Endodermal cell (in vitro differentiated cells): ENCODE results near the gene VAC14. TPM values are rescaled to one million over a fixed set of nuclear protein-coding genes. Genes with fewer than 3 reads are reported as not detected.
A peak's percentile ranks its signal among the peaks of the same experiment; 100 is the strongest.

Experiments used
- DNase-seq: peaks from one replicate; pipeline ENCODE4 v3.0.0-alpha.2; 2017
- H3K27ac ChIP-seq: 2 replicates; pipeline ENCODE4 v1.5.1; 2013; ENCODE audit warnings: mild to moderate bottlenecking, low read depth, low read length, moderate library complexity
- H3K27me3 ChIP-seq: 2 replicates; pipeline ENCODE4 v1.6.1; 2013; ENCODE audit warnings: mild to moderate bottlenecking, low read length, moderate library complexity; ENCODE audit not compliant: insufficient read depth, control insufficient read depth, poor library complexity, severe bottlenecking
- H3K36me3 ChIP-seq: 2 replicates; pipeline ENCODE4 v1.7.0; 2013; ENCODE audit warnings: mild to moderate bottlenecking, low read length, moderate library complexity; ENCODE audit not compliant: control insufficient read depth, insufficient read depth
- H3K4me1 ChIP-seq: one replicate; pipeline ENCODE4 v1.7.0; 2013; ENCODE audit warnings: low read length; ENCODE audit not compliant: control insufficient read depth, insufficient read depth
- H3K4me3 ChIP-seq: 2 replicates; pipeline ENCODE4 v1.5.1; 2013; ENCODE audit warnings: mild to moderate bottlenecking, low read length, moderate library complexity
- H3K9ac ChIP-seq: 2 replicates; pipeline ENCODE4 v1.6.1; 2013; ENCODE audit warnings: mild to moderate bottlenecking, low read length, moderate library complexity; ENCODE audit not compliant: poor library complexity, severe bottlenecking; ENCODE audit errors: extremely low read depth
- H3K9me3 ChIP-seq: 2 replicates; pipeline ENCODE4 v1.6.1; 2013; ENCODE audit warnings: mild to moderate bottlenecking, low read length, moderate library complexity; ENCODE audit not compliant: control insufficient read depth
- H3K27ac Mint-ChIP-seq: 2 replicates; pipeline ENCODE4 v1.8.0; 2020; ENCODE audit warnings: mixed read lengths
- H3K27me3 Mint-ChIP-seq: 2 replicates; pipeline ENCODE4 v1.8.0; 2021; ENCODE audit warnings: mild to moderate bottlenecking, mixed read lengths; ENCODE audit not compliant: insufficient read depth
- H3K36me3 Mint-ChIP-seq: 2 replicates; pipeline ENCODE4 v1.8.0; 2020; ENCODE audit warnings: low read depth, mixed read lengths
- H3K4me1 Mint-ChIP-seq: 2 replicates; pipeline ENCODE4 v1.8.0; 2020; ENCODE audit warnings: mixed read lengths
- H3K4me3 Mint-ChIP-seq: 2 replicates; pipeline ENCODE4 v1.8.0; 2020; ENCODE audit warnings: mild to moderate bottlenecking, moderate library complexity, mixed read lengths
- H3K9me3 Mint-ChIP-seq: 2 replicates; pipeline ENCODE4 v1.8.0; 2020; ENCODE audit warnings: mild to moderate bottlenecking, mixed read lengths
- WGBS, 2 experiments: methylation state at CpG; one replicate each; pipeline versions ENCODE4 v1.1.5 to v1.1.7; 2013; ENCODE audit warnings: missing lambda C conversion rate in 2 of 2, mixed read lengths in 1 of 2; ENCODE audit not compliant: insufficient coverage in 1 of 2, insufficient read length in 1 of 2; 5-methylcytosine and 5-hydroxymethylcytosine counted together
- total RNA-seq, 2 donors: library from RNA; stranded (reverse); fragmentation: NEBNext Ultra II Directional in 1 of 2; extraction: Animal tissue kit (Norgen Biotek cat#: 25700) in 1 of 2; gene quantifications; 2 replicates in 1 of 2; 3 replicates in 1 of 2; pipeline ENCODE4 v1.2.1, GENCODE V29; 2021
- TF ChIP-seq, protein P1 (sequence below): fragments of 200-600 bp; sonication (generic); conservative IDR thresholded peaks from 2 replicates; pipeline ENCODE4 v1.5.0; 2021; ENCODE audit warnings: antibody characterized with exemption, mild to moderate bottlenecking

The VAC14 gene
- total RNA-seq, 2 donors from 2014 or later: 47.5 to 48.7 TPM

GRCh38 chr16:70653809-70654771, 146.9 kb downstream of the VAC14 start:
- TF ChIP-seq, protein P1, sequence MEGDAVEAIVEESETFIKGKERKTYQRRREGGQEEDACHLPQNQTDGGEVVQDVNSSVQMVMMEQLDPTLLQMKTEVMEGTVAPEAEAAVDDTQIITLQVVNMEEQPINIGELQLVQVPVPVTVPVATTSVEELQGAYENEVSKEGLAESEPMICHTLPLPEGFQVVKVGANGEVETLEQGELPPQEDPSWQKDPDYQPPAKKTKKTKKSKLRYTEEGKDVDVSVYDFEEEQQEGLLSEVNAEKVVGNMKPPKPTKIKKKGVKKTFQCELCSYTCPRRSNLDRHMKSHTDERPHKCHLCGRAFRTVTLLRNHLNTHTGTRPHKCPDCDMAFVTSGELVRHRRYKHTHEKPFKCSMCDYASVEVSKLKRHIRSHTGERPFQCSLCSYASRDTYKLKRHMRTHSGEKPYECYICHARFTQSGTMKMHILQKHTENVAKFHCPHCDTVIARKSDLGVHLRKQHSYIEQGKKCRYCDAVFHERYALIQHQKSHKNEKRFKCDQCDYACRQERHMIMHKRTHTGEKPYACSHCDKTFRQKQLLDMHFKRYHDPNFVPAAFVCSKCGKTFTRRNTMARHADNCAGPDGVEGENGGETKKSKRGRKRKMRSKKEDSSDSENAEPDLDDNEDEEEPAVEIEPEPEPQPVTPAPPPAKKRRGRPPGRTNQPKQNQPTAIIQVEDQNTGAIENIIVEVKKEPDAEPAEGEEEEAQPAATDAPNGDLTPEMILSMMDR: peak; percentile 94
- Histone ChIP-seq H3K4me1 (no peaks in the 10 kb centered on the region), H3K9me3 (peaks cover 4% of the 10 kb centered on the region), H3K27ac (no peak overlapping the region), H3K9ac (no peak overlapping the region), H3K36me3 (no peaks in the 10 kb centered on the region), H3K4me3 (no peak overlapping the region), H3K27me3 (no peaks in the 10 kb centered on the region)
- H3K9me3 Mint-ChIP-seq: peaks cover 2% of the 10 kb centered on the region
- DNase-seq: peak; percentile 97
- H3K27ac Mint-ChIP-seq: no peak overlapping the region
- WGBS, 2 experiments: 69 to 71% methylated on average over 32 to 35 of the region's 35 CpGs
- no peak overlapping the region for H3K4me3 Mint-ChIP-seq
- H3K27me3 Mint-ChIP-seq: no peaks in the 10 kb centered on the region
- peaks cover 8% of the 10 kb centered on the region for H3K4me1 Mint-ChIP-seq
- H3K36me3 Mint-ChIP-seq: peaks cover 6% of the 10 kb centered on the region

DNA sequence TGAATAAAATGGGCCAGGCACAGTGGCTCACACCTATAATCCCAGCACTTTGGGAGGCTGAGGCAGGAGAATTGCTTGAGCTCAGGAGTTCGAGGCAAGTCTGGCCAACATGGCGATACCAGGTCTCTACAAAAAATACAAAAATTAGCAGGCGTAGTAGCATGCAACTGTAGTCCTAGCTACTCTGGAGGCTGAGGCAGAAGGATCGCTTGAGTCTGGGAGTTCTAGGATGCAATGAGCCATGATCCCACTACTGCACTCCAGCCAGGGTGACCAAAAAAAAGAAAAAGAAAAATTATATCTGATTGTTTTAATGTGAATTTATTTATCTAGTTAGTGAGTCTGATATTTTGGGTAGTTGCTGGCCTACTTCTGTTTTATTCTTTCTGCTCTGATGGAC, 147.6 kb downstream of the VAC14 start:
- no peaks in the 10 kb centered on the region for H3K27me3 ChIP-seq
- no peak for DNase-seq
- no peaks in the 10 kb centered on the region for H3K4me1 ChIP-seq
- Mint-ChIP-seq H3K27ac (no peak overlapping the region), H3K36me3 (peaks cover 12% of the 10 kb centered on the region), H3K9me3 (peaks cover 9% of the 10 kb centered on the region), H3K4me1 (peaks cover 8% of the 10 kb centered on the region), H3K27me3 (no peaks in the 10 kb centered on the region), H3K4me3 (no peak overlapping the region)
- WGBS, 2 experiments: 91 to 95% methylated on average over 3 to 4 of the region's 4 CpGs
- H3K9ac ChIP-seq: no peak overlapping the region
- TF ChIP-seq, protein P1: no peak
- no peaks in the 10 kb centered on the region for H3K36me3 ChIP-seq
- no peak overlapping the region for H3K4me3 ChIP-seq
- peaks cover 11% of the 10 kb centered on the region for H3K9me3 ChIP-seq
- no peak overlapping the region for H3K27ac ChIP-seq

DNA sequence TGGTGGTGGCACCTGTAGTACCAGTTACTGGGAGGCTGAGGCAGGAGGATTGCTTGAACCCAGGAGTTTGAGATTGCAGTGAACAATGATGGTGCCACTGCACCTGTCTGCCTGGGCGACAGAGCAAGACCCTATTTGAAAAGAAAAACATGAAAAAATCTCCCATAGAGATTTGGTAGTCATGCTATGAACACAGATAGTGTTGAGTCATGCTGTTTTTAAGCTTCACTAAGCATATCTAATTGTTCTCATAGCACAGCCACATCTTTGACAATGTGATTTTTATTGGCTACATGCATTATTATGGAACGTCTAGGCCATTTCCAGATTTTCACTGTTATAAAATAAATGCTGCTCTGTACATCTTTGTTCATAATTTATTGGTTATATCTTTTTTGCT, 148.6 kb downstream of the VAC14 start:
- 96 to 100% methylated on average over 1 to 2 of the region's 2 CpGs for WGBS, 2 experiments
- H3K27me3 Mint-ChIP-seq: no peaks in the 10 kb centered on the region
- TF ChIP-seq, protein P1: no peak

More for the DNA sequence above, 148.6 kb downstream of the VAC14 start:
- no peaks in the 10 kb centered on the region for H3K36me3 ChIP-seq
- no peak overlapping the region for H3K9ac ChIP-seq
- DNase-seq: no peak
- H3K36me3 Mint-ChIP-seq: peaks cover 20% of the 10 kb centered on the region
- H3K27ac Mint-ChIP-seq: no peak overlapping the region
- peaks cover 11% of the 10 kb centered on the region for H3K9me3 ChIP-seq
- no peak overlapping the region for H3K4me3 Mint-ChIP-seq
- H3K4me1 ChIP-seq: no peaks in the 10 kb centered on the region
- no peak overlapping the region for H3K27ac ChIP-seq
- peaks cover 15% of the 10 kb centered on the region for H3K9me3 Mint-ChIP-seq
- no peaks in the 10 kb centered on the region for H3K27me3 ChIP-seq
- no peak overlapping the region for H3K4me3 ChIP-seq
- H3K4me1 Mint-ChIP-seq: peaks cover 8% of the 10 kb centered on the region
